Liver (tissue), 9 donors: Measurements from ENCODE around the gene RHOH. TPM values are rescaled to one million over a fixed set of nuclear protein-coding genes. Genes with fewer than 3 reads are reported as not detected.

Source experiments
- DNase-seq: peaks from one replicate; pipeline ENCODE4 v3.0.0-alpha.2; 2017; ENCODE audit warnings: low spot score
- H3K27ac ChIP-seq, 2 donors: one replicate each; pipeline ENCODE4 v1.7.0; 2013; ENCODE audit warnings: inconsistent platforms in 2 of 2, low read length in 2 of 2, control low read depth in 1 of 2, low read depth in 1 of 2, mild to moderate bottlenecking in 1 of 2
- H3K27me3 ChIP-seq, 4 donors: one replicate each; pipeline versions ENCODE4 v1.6.1 to v1.7.0; 2013; ENCODE audit warnings: low read length in 3 of 4, inconsistent platforms in 1 of 4, mild to moderate bottlenecking in 1 of 4, moderate library complexity in 1 of 4; ENCODE audit not compliant: control insufficient read depth in 4 of 4, insufficient read depth in 4 of 4
- H3K36me3 ChIP-seq, 4 donors: one replicate each; pipeline versions ENCODE4 v1.6.1 to v1.7.0; 2013; ENCODE audit warnings: low read length in 3 of 4, mild to moderate bottlenecking in 3 of 4, low read depth in 1 of 4, moderate library complexity in 1 of 4; ENCODE audit not compliant: control insufficient read depth in 4 of 4, insufficient read depth in 3 of 4
- H3K4me1 ChIP-seq, 4 donors: one replicate each; pipeline versions ENCODE4 v1.6.1 to v1.7.0; 2013; ENCODE audit warnings: low read length in 3 of 4, mild to moderate bottlenecking in 3 of 4, moderate library complexity in 1 of 4; ENCODE audit not compliant: control insufficient read depth in 4 of 4, insufficient read depth in 4 of 4
- H3K4me3 ChIP-seq, 3 donors: one replicate each; pipeline versions ENCODE4 v1.6.1 to v1.7.0; 2013; ENCODE audit warnings: low read length in 3 of 3, control low read depth in 1 of 3, low read depth in 1 of 3, mild to moderate bottlenecking in 1 of 3
- H3K9ac ChIP-seq, 2 donors: one replicate each; pipeline ENCODE4 v1.7.0; 2013; ENCODE audit warnings: low read length in 2 of 2, mild to moderate bottlenecking in 2 of 2, moderate library complexity in 2 of 2, control low read depth in 1 of 2, low read depth in 1 of 2
- H3K9me3 ChIP-seq, 4 donors: one replicate each; pipeline versions ENCODE4 v1.6.1 to v1.7.0; 2013; ENCODE audit warnings: low read length in 3 of 4; ENCODE audit not compliant: control insufficient read depth in 4 of 4
- ATF3 ChIP-seq: IDR thresholded peaks from 2 replicates; pipeline ENCODE4 v1.6.1; 2016; ENCODE audit warnings: antibody characterized with exemption
- CTCF ChIP-seq: fragments of 150-350 bp; IDR thresholded peaks from 2 replicates; pipeline ENCODE4 v1.5.1; 2017; ENCODE audit warnings: improper control_type of control experiment, low read depth, low read length; ENCODE audit not compliant: missing input control
- EGR1 ChIP-seq, 2 donors: IDR thresholded peaks; 2 replicates each; pipeline ENCODE4 v1.6.1; 2016 to 2018; ENCODE audit warnings: antibody characterized with exemption in 2 of 2, low read depth in 2 of 2
- FOXA1 ChIP-seq: IDR thresholded peaks from 2 replicates; pipeline ENCODE4 v1.6.1; 2016; ENCODE audit warnings: antibody characterized with exemption
- FOXA2 ChIP-seq: IDR thresholded peaks from 2 replicates; pipeline ENCODE4 v1.6.1; 2016; ENCODE audit warnings: antibody characterized with exemption
- GABPA ChIP-seq, 2 donors: IDR thresholded peaks in 1 of 2; conservative IDR thresholded peaks in 1 of 2; 2 replicates each; pipeline ENCODE4 v1.6.1; 2016; ENCODE audit warnings: antibody characterized with exemption in 2 of 2, mild to moderate bottlenecking in 1 of 2, moderate library complexity in 1 of 2
- HNF4A ChIP-seq, 2 donors: conservative IDR thresholded peaks; 2 replicates each; pipeline ENCODE4 v1.6.1; 2016; ENCODE audit warnings: antibody characterized with exemption in 2 of 2, mild to moderate bottlenecking in 2 of 2
- HNF4G ChIP-seq: IDR thresholded peaks from 2 replicates; pipeline ENCODE4 v1.6.1; 2016; ENCODE audit warnings: antibody characterized with exemption
- JUND ChIP-seq, 2 donors: IDR thresholded peaks; 2 replicates each; pipeline ENCODE4 v1.6.1; 2016; ENCODE audit warnings: antibody characterized with exemption in 2 of 2
- MAX ChIP-seq: IDR thresholded peaks from 2 replicates; pipeline ENCODE4 v1.6.1; 2016; ENCODE audit warnings: antibody characterized with exemption
- NR2F2 ChIP-seq: IDR thresholded peaks from 2 replicates; pipeline ENCODE4 v1.6.1; 2016; ENCODE audit warnings: antibody characterized with exemption
- RAD21 ChIP-seq, 2 donors: IDR thresholded peaks; 2 replicates each; pipeline ENCODE4 v1.6.1; 2016; ENCODE audit warnings: antibody characterized with exemption in 2 of 2, mild to moderate bottlenecking in 2 of 2
- REST ChIP-seq: IDR thresholded peaks from 2 replicates; pipeline ENCODE4 v1.6.1; 2016; ENCODE audit warnings: antibody characterized with exemption, mild to moderate bottlenecking
- RXRA ChIP-seq, 2 donors: IDR thresholded peaks; 2 replicates each; pipeline ENCODE4 v1.6.1; 2017 to 2018; ENCODE audit warnings: antibody characterized with exemption in 2 of 2, mild to moderate bottlenecking in 1 of 2
- TAF1 ChIP-seq: conservative IDR thresholded peaks from 2 replicates; pipeline ENCODE4 v1.6.1; 2016; ENCODE audit warnings: antibody characterized with exemption, mild to moderate bottlenecking
- YY1 ChIP-seq: IDR thresholded peaks from 2 replicates; pipeline ENCODE4 v1.6.1; 2016; ENCODE audit warnings: antibody characterized with exemption, mild to moderate bottlenecking
- ZBTB33 ChIP-seq: IDR thresholded peaks from 2 replicates; pipeline ENCODE4 v1.6.1; 2016; ENCODE audit warnings: antibody characterized with exemption
- WGBS: extraction: QIAGEN DNeasy Blood & Tissue Kit; methylation state at CpG from one replicate; pipeline ENCODE4 v1.1.7; 2013; 5-methylcytosine and 5-hydroxymethylcytosine counted together
- polyA plus RNA-seq, 2 donors: library from polyadenylated mRNA; stranded (reverse) in 1 of 2; unstranded in 1 of 2; fragments of 200-250 nt in 1 of 2; fragments of >200 nt in 1 of 2; fragmentation: Nextera tagmentation in 1 of 2; extraction: Ambion mirVana in 1 of 2; gene quantifications; one replicate each; pipeline versions ENCODE4 v1.2.1 to v1.2.3, GENCODE V29; 2013 to 2015
- total RNA-seq, 2 donors: library from RNA; depleted of rRNA; stranded (reverse); fragments of >200 nt; gene quantifications; one replicate each; pipeline ENCODE4 v1.2.3, GENCODE V29; 2014
- donor health status: healthy.
- donor health status: healthy.
- donor health status: healthy.
- donor health status: healthy.
- donor health status: healthy.

The RHOH gene
- total and polyA plus RNA-seq, 4 donors = 0.56 to 2.3 (median 1.3) TPM

GRCh38 chr4:40210776-40211175, 13.9 kb downstream of the RHOH start:
- no peak for DNase-seq
- Histone ChIP-seq H3K27ac (no peak overlapping the region), H3K4me3 (no peak overlapping the region), H3K36me3 (peaks cover 0 to 4% (median 0%) of the 10 kb centered on the region in 4 donors), H3K4me1 (no peaks in the 10 kb centered on the region), H3K27me3 (no peaks in the 10 kb centered on the region), H3K9ac (no peak overlapping the region), H3K9me3 (no peaks in the 10 kb centered on the region)
- WGBS = 91% methylated on average over 5 of the region's 5 CpGs
- no peak for TF ChIP-seq JUND (IDR thresholded peaks at IDR 0.05)
- no peak for TF ChIP-seq EGR1 (IDR thresholded peaks at IDR 0.05; ENCODE audit: low read depth in 2 of 2)
- no peak for TF ChIP-seq REST
- no peak for TF ChIP-seq HNF4G
- TF ChIP-seq HNF4A (conservative IDR thresholded peaks at IDR 0.05) = no peak
- no peak for TF ChIP-seq MAX
- TF ChIP-seq RAD21 (IDR thresholded peaks at IDR 0.05) = no peak
- no peak for TF ChIP-seq GABPA (IDR thresholded peaks at IDR 0.05 in 1 of 2, conservative IDR thresholded peaks at IDR 0.05 in 1 of 2)
- no peak for TF ChIP-seq ZBTB33
- TF ChIP-seq NR2F2 = no peak
- TF ChIP-seq CTCF = no peak
- no peak for TF ChIP-seq ATF3
- TF ChIP-seq FOXA1 = no peak

GRCh38 chr4:40211224-40212185, 14.7 kb downstream of the RHOH start:
- 86% methylated on average over 13 of the region's 13 CpGs for WGBS
- Histone ChIP-seq H3K27me3 (no peaks in the 10 kb centered on the region), H3K36me3 (peaks cover 0 to 4% (median 0%) of the 10 kb centered on the region in 4 donors), H3K9ac (no peak overlapping the region), H3K27ac (no peak overlapping the region), H3K9me3 (no peaks in the 10 kb centered on the region), H3K4me1 (no peaks in the 10 kb centered on the region), H3K4me3 (no peak overlapping the region)
- TF ChIP-seq GABPA (IDR thresholded peaks at IDR 0.05 in 1 of 2, conservative IDR thresholded peaks at IDR 0.05 in 1 of 2) (no peak), FOXA1 (no peak), MAX (no peak), JUND (IDR thresholded peaks at IDR 0.05) (no peak), HNF4G (no peak), REST (no peak), YY1 (no peak), TAF1 (no peak), RXRA (IDR thresholded peaks at IDR 0.05) (no peak), FOXA2 (no peak)
- DNase-seq = no peak
